ENCODE measurements around the gene ZC3HAV1. TPM values are rescaled to one million over a fixed set of nuclear protein-coding genes. Genes with fewer than 3 reads are reported as not detected.

ZC3HAV1 gene
- total and polyA plus RNA-seq, 9 of the 15 experiments (the other 6 are each of a cell fraction or from before 2014, with no cell fraction given): 11.9 to 40.5 (median 23.9) TPM

DNA sequence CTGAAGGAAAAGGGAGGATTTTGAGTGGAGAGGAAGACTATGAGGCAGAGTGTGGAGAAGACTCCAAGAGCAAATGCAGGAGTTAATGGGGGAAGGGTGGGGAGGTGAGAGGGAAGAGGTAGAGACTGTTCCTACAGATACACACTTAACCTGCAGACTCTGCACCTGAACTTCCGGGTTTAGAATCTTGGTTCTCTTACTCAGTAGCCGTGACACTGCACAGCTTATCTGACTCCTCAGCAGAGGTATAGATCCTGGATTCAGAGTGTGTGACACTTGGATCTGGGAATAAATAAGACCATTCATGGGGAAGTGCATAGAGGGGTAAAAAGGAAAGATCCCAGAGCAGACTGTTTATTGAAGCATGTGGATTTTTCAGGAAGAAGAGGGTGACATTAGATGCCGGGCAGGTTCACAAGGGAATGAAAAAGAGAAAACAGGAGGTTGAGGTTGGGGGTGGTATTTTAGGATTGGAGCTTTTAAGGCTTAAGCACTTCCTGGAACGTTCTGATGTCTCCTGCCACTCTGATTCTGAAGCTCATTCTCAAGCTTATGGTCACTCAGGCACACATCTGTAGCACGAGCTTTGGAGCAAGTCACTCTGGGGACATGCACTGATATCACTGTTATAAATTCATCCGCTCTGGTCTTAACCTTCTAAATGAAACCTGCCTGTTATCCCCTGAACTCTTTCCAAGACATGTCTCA, 68.0 kb downstream of the ZC3HAV1 start (continued):
- no peak for TF ChIP-seq MXI1 (IDR thresholded peaks at IDR 0.05; ENCODE audit: low read depth, low read length)
- TF ChIP-seq, protein P1, sequence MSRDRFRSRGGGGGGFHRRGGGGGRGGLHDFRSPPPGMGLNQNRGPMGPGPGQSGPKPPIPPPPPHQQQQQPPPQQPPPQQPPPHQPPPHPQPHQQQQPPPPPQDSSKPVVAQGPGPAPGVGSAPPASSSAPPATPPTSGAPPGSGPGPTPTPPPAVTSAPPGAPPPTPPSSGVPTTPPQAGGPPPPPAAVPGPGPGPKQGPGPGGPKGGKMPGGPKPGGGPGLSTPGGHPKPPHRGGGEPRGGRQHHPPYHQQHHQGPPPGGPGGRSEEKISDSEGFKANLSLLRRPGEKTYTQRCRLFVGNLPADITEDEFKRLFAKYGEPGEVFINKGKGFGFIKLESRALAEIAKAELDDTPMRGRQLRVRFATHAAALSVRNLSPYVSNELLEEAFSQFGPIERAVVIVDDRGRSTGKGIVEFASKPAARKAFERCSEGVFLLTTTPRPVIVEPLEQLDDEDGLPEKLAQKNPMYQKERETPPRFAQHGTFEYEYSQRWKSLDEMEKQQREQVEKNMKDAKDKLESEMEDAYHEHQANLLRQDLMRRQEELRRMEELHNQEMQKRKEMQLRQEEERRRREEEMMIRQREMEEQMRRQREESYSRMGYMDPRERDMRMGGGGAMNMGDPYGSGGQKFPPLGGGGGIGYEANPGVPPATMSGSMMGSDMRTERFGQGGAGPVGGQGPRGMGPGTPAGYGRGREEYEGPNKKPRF (IDR thresholded peaks at IDR 0.05; ENCODE audit: low read depth, low read length): no peak
- TF ChIP-seq SRF (CRISPR knock-in tag; IDR thresholded peaks at IDR 0.05): no peak
- TF ChIP-seq SMARCB1 (IDR thresholded peaks at IDR 0.05; ENCODE audit: insufficient read length, low read depth): no peak
- TF ChIP-seq NCOR1 (IDR thresholded peaks at IDR 0.05): no peak
- no peak for TF ChIP-seq EP300 (IDR thresholded peaks at IDR 0.05; ENCODE audit: low read length)
- no peak for TF ChIP-seq ZNF274 (IDR thresholded peaks at IDR 0.05; ENCODE audit: borderline replicate concordance, low read depth, low read length)
- TF ChIP-seq, protein P2, sequence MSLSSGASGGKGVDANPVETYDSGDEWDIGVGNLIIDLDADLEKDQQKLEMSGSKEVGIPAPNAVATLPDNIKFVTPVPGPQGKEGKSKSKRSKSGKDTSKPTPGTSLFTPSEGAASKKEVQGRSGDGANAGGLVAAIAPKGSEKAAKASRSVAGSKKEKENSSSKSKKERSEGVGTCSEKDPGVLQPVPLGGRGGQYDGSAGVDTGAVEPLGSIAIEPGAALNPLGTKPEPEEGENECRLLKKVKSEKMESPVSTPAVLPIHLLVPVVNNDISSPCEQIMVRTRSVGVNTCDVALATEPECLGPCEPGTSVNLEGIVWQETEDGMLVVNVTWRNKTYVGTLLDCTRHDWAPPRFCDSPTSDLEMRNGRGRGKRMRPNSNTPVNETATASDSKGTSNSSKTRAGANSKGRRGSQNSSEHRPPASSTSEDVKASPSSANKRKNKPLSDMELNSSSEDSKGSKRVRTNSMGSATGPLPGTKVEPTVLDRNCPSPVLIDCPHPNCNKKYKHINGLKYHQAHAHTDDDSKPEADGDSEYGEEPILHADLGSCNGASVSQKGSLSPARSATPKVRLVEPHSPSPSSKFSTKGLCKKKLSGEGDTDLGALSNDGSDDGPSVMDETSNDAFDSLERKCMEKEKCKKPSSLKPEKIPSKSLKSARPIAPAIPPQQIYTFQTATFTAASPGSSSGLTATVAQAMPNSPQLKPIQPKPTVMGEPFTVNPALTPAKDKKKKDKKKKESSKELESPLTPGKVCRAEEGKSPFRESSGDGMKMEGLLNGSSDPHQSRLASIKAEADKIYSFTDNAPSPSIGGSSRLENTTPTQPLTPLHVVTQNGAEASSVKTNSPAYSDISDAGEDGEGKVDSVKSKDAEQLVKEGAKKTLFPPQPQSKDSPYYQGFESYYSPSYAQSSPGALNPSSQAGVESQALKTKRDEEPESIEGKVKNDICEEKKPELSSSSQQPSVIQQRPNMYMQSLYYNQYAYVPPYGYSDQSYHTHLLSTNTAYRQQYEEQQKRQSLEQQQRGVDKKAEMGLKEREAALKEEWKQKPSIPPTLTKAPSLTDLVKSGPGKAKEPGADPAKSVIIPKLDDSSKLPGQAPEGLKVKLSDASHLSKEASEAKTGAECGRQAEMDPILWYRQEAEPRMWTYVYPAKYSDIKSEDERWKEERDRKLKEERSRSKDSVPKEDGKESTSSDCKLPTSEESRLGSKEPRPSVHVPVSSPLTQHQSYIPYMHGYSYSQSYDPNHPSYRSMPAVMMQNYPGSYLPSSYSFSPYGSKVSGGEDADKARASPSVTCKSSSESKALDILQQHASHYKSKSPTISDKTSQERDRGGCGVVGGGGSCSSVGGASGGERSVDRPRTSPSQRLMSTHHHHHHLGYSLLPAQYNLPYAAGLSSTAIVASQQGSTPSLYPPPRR (CRISPR knock-in tag; IDR thresholded peaks at IDR 0.05; ENCODE audit: borderline replicate concordance): no peak
- TF ChIP-seq SRSF9 (IDR thresholded peaks at IDR 0.05; ENCODE audit: borderline replicate concordance, low read depth, low read length): no peak
- no peak for TF ChIP-seq NRF1 (conservative IDR thresholded peaks at IDR 0.05 in 1 of 2, IDR thresholded peaks at IDR 0.05 in 1 of 2)
- TF ChIP-seq SETDB1 (IDR thresholded peaks at IDR 0.05; ENCODE audit: low read length): no peak
- TF ChIP-seq FIP1L1 (IDR thresholded peaks at IDR 0.05; ENCODE audit: low read depth, low read length, poor library complexity, severe bottlenecking): no peak
- TF ChIP-seq POLR3G (IDR thresholded peaks at IDR 0.05; ENCODE audit: extremely low read depth, insufficient read length, insufficient replicate concordance): no peak
- TF ChIP-seq USF2 (CRISPR knock-in tag; IDR thresholded peaks at IDR 0.05): no peak
- TF ChIP-seq MNT (conservative IDR thresholded peaks at IDR 0.05): peak in 1 of 2 experiments; percentile 22; a peak in 1 of 4 replicates
- TF ChIP-seq ZNF507 (tag; conservative IDR thresholded peaks at IDR 0.05): no peak
- no peak for TF ChIP-seq ZNF764 (CRISPR knock-in tag; IDR thresholded peaks at IDR 0.05; ENCODE audit: low read depth)
- TF ChIP-seq IFI16 (CRISPR knock-in tag; IDR thresholded peaks at IDR 0.05): no peak
- TF ChIP-seq KLF1 (tag; IDR thresholded peaks at IDR 0.05): no peak

All from K562 (cell line).